Measurements from ENCODE around the gene KAT2B. TPM values are rescaled to one million over a fixed set of nuclear protein-coding genes. Genes with fewer than 3 reads are reported as not detected.

The KAT2B gene
- polyA plus RNA-seq, 1 experiment: 4.5 TPM

- Histone ChIP-seq H3K4me3 (ENCODE audit: low read depth, low read length) (no peak overlapping the region), H3K36me3 (ENCODE audit: control insufficient read depth, insufficient read depth, low read length) (no peaks in the 10 kb centered on the region), H3K27me3 (ENCODE audit: control insufficient read depth, insufficient read depth, low read length) (no peaks in the 10 kb centered on the region)
- DNase-seq (ENCODE audit: low read depth): no peak
- ChIA-PET CTCF (no interaction called here), POLR2A (interaction anchor here (0.7 kb wide), 1 partner anchor 1617 kb away, joined by 3 read pairs; no protein-coding TSS in a partner anchor)
- TF ChIP-seq CTCF (IDR thresholded peaks at IDR 0.05; ENCODE audit: insufficient read depth, low read depth, low read length): no peak
These were observed 96.0 kb downstream of the KAT2B start for GRCh38 chr3:20136231-20136630.

DNA sequence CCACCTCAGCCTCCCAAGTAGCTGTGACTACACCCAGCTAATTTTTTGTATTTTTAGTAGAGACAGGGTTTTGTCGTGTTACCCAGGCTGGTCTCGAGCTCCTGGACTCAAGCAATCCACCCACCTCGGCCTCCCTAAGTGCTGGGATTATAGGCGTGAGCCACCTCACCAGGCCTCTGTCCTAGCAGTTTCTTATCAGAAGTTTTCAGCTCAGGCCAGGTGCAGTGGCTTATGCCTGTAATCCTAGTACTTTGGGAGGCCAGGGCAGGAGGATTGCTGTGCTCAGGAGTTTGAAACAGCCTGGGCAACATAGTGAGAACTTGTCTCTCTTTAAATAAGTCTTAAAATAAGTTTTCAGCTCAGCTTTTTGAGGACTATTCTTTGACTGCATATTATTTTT is 97.4 kb downstream of the KAT2B start:
- TF ChIP-seq CTCF (IDR thresholded peaks at IDR 0.05; ENCODE audit: insufficient read depth, low read depth, low read length): no peak
- H3K27me3 ChIP-seq (ENCODE audit: control insufficient read depth, insufficient read depth, low read length): no peaks in the 10 kb centered on the region
- CTCF ChIA-PET: interaction anchor here (1.4 kb wide), 1 partner anchor 13 kb away, joined by 4 read pairs; no protein-coding TSS in a partner anchor
- DNase-seq (ENCODE audit: low read depth): no peak
- H3K4me3 ChIP-seq (ENCODE audit: low read depth, low read length): no peak overlapping the region
- POLR2A ChIA-PET: no interaction called here
- no peaks in the 10 kb centered on the region for H3K36me3 ChIP-seq (ENCODE audit: control insufficient read depth, insufficient read depth, low read length)

DNA sequence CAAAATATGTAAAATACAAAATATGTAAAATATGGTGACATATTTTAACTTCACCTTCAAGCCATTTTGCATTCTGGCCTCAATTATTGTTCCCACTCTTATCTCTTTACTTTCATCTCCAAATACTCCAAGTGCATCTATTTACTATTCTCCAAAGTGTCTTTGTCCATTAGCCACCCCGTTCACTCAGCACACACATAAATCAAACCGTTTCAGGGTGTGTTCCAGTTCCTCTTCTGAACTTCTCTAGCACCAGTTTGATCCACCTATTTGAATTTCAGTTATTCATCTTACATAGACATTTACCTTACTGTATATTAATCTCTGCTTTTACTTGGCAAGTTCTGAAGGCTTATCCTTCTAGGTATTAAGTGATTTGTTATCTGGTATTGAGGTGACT is 100.6 kb downstream of the KAT2B start:
- no peak overlapping the region for H3K4me3 ChIP-seq (ENCODE audit: low read depth, low read length)
- no peak for DNase-seq (ENCODE audit: low read depth)
- no peaks in the 10 kb centered on the region for H3K36me3 ChIP-seq (ENCODE audit: control insufficient read depth, insufficient read depth, low read length)
- POLR2A ChIA-PET: no interaction called here
- CTCF ChIA-PET: interaction anchor here (1.1 to 1.6 kb wide), 2 partner anchors 8 to 9 kb away, joined by 3 to 6 read pairs; no protein-coding TSS in a partner anchor
- TF ChIP-seq CTCF (IDR thresholded peaks at IDR 0.05; ENCODE audit: insufficient read depth, low read depth, low read length): no peak
- H3K27me3 ChIP-seq (ENCODE audit: control insufficient read depth, insufficient read depth, low read length): no peaks in the 10 kb centered on the region

- Histone ChIP-seq H3K4me3 (ENCODE audit: low read depth, low read length) (no peak overlapping the region), H3K27me3 (ENCODE audit: control insufficient read depth, insufficient read depth, low read length) (no peaks in the 10 kb centered on the region), H3K36me3 (ENCODE audit: control insufficient read depth, insufficient read depth, low read length) (no peaks in the 10 kb centered on the region)
- ChIA-PET POLR2A (no interaction called here), CTCF (interaction anchor here (0.5 to 1.6 kb wide), 2 partner anchors 9 to 42 kb away, joined by 3 to 6 read pairs; no protein-coding TSS in a partner anchor)
- no peak for DNase-seq (ENCODE audit: low read depth)
- no peak for TF ChIP-seq CTCF (IDR thresholded peaks at IDR 0.05; ENCODE audit: insufficient read depth, low read depth, low read length)
These were observed 101.1 kb downstream of the KAT2B start for GRCh38 chr3:20141316-20141715.

- no peak for DNase-seq (ENCODE audit: low read depth)
- POLR2A ChIA-PET: no interaction called here
- CTCF ChIA-PET: interaction anchor here (0.5 to 1.6 kb wide), 2 partner anchors 9 to 41 kb away, joined by 3 to 6 read pairs; no protein-coding TSS in a partner anchor
- TF ChIP-seq CTCF (IDR thresholded peaks at IDR 0.05; ENCODE audit: insufficient read depth, low read depth, low read length): no peak
- Histone ChIP-seq H3K27me3 (ENCODE audit: control insufficient read depth, insufficient read depth, low read length) (no peaks in the 10 kb centered on the region), H3K4me3 (ENCODE audit: low read depth, low read length) (no peak overlapping the region), H3K36me3 (ENCODE audit: control insufficient read depth, insufficient read depth, low read length) (no peaks in the 10 kb centered on the region)
These were observed 101.6 kb downstream of the KAT2B start for GRCh38 chr3:20141851-20142250.

All from BJ (cell line).